Mesendoderm (in vitro differentiated cells): ENCODE measurements around the gene GOLGA6C.
"Not testable (repeated sequence)": the region's sequence is repeated elsewhere in the genome, so short reads cannot be mapped to it uniquely, and the experiment has no call there.

Source experiments
- DNase-seq: peaks from one replicate; pipeline ENCODE4 v3.0.0; 2013
- H2AK5ac ChIP-seq: 2 replicates; pipeline ENCODE4 v1.6.1; 2013; ENCODE audit warnings: low read length, inconsistent platforms
- H2BK120ac ChIP-seq: 2 replicates; pipeline ENCODE4 v1.6.1; 2013; ENCODE audit warnings: low read depth, mild to moderate bottlenecking, low read length, moderate library complexity, mixed read lengths
- H2BK15ac ChIP-seq: replicated peaks from 2 replicates; pipeline ENCODE4 v1.6.1; 2013; ENCODE audit warnings: low read depth, mild to moderate bottlenecking, moderate library complexity
- H2BK5ac ChIP-seq: 2 replicates; pipeline ENCODE4 v1.6.1; 2013; ENCODE audit warnings: low read length, inconsistent platforms
- H3K18ac ChIP-seq: 2 replicates; pipeline ENCODE4 v1.6.1; 2013; ENCODE audit warnings: mild to moderate bottlenecking, low read length, mixed read lengths
- H3K23ac ChIP-seq: one replicate; pipeline ENCODE4 v1.6.1; 2013; ENCODE audit warnings: low read length
- H3K27ac ChIP-seq: 2 replicates; pipeline ENCODE4 v1.5.1; 2013; ENCODE audit warnings: low read depth, mild to moderate bottlenecking, inconsistent platforms, low read length, moderate library complexity
- H3K27me3 ChIP-seq: 2 replicates; pipeline ENCODE4 v1.6.1; 2013; ENCODE audit warnings: low read length, control low read depth, mild to moderate bottlenecking, inconsistent platforms; ENCODE audit not compliant: insufficient read depth, poor library complexity
- H3K36me3 ChIP-seq: 2 replicates; pipeline ENCODE4 v1.6.1; 2013; ENCODE audit warnings: low read length, inconsistent platforms; ENCODE audit not compliant: control insufficient read depth, insufficient read depth
- H3K4ac ChIP-seq: one replicate; pipeline ENCODE4 v1.6.1; 2013; ENCODE audit warnings: low read depth, mild to moderate bottlenecking, low read length, moderate library complexity
- H3K4me1 ChIP-seq: 2 replicates; pipeline ENCODE4 v1.6.1; 2013; ENCODE audit warnings: low read depth, low read length, inconsistent platforms; ENCODE audit not compliant: control insufficient read depth
- H3K4me2 ChIP-seq: 2 replicates; pipeline ENCODE4 v1.6.1; 2013; ENCODE audit warnings: low read length
- H3K4me3 ChIP-seq: 2 replicates; pipeline ENCODE4 v1.5.1; 2013; ENCODE audit warnings: mild to moderate bottlenecking, low read length
- H3K56ac ChIP-seq: one replicate; pipeline ENCODE4 v1.6.1; 2013; ENCODE audit warnings: low read length
- H3K79me1 ChIP-seq: 2 replicates; pipeline ENCODE4 v1.6.1; 2013; ENCODE audit warnings: low read length, inconsistent platforms
- H3K79me2 ChIP-seq: 2 replicates; pipeline ENCODE4 v1.6.1; 2013; ENCODE audit warnings: mild to moderate bottlenecking, low read length; ENCODE audit not compliant: control insufficient read depth, insufficient read depth
- H3K9ac ChIP-seq: 2 replicates; pipeline ENCODE4 v1.6.1; 2013; ENCODE audit warnings: low read length, inconsistent platforms
- H4K5ac ChIP-seq: one replicate; pipeline ENCODE4 v1.6.1; 2013; ENCODE audit warnings: low read length
- H4K8ac ChIP-seq: one replicate; pipeline ENCODE4 v1.6.1; 2013; ENCODE audit warnings: low read depth, mild to moderate bottlenecking, control low read depth, low read length, moderate library complexity
- WGBS: extraction: QIAGEN DNeasy Blood & Tissue Kit; methylation state at CpG from one replicate; pipeline ENCODE4 v1.1.7; 2013; ENCODE audit warnings: low lambda C conversion rate, missing lambda C conversion rate; ENCODE audit not compliant: insufficient coverage; ENCODE audit errors: extremely low coverage; 5-methylcytosine and 5-hydroxymethylcytosine counted together

The GOLGA6C gene

DNA sequence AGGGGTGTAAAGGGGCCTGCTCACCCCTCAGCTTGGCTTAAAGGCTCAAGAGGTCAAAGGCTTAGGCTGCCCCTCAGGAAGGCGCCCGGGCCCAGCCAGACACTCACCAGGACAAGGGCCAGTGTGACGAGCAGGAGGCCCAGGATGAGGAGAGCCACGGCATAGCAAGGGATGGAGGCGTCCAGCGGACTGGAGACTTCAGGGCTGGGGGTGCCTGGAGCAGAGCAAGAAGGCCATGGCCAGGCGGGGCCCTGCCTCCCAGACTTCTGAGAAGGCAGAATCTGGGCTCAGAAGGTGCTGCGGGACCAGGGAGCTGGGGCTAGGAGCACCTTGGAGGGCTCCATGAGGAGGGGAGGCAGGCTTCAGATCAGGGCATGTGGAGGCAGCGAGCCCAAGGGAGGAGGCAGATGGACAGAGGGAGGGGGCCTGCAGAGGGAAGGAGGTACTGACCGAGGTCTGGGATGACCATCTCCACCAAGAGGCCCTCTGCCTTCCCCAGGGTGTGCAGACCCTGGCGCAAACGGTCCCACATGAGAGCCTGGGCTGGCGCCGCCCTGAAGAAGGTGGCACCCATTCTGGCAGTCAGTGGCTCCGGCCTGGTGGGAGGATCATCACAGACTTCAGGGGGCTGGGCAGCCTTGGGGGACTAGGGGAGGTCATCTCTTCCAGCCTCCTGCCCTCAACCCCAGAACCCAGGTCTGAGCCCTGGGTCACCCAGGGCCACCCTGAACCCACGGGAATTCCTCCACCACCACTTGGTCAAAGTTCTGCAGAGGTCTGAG, 32.0 kb upstream of the GOLGA6C start:
- Histone ChIP-seq H4K5ac (no peak overlapping the region), H2BK15ac (no peak overlapping the region), H3K23ac (no peak overlapping the region), H4K8ac (no peak overlapping the region), H2BK5ac (no peak overlapping the region), H3K79me1 (no peaks in the 10 kb centered on the region), H3K18ac (no peak overlapping the region), H3K79me2 (no peaks in the 10 kb centered on the region), H3K56ac (no peak overlapping the region), H3K36me3 (no peaks in the 10 kb centered on the region), H3K4ac (no peak overlapping the region), H3K4me1 (no peaks in the 10 kb centered on the region), H3K27ac (no peak overlapping the region), H3K9ac (no peak overlapping the region), H3K4me2 (no peak overlapping the region), H2AK5ac (no peak overlapping the region), H3K27me3 (no peaks in the 10 kb centered on the region), H2BK120ac (no peak overlapping the region), H3K4me3 (no peak overlapping the region)
- DNase-seq = no peak
- no CpG with 5 or more reads among the region's 16 CpGs for WGBS

DNA sequence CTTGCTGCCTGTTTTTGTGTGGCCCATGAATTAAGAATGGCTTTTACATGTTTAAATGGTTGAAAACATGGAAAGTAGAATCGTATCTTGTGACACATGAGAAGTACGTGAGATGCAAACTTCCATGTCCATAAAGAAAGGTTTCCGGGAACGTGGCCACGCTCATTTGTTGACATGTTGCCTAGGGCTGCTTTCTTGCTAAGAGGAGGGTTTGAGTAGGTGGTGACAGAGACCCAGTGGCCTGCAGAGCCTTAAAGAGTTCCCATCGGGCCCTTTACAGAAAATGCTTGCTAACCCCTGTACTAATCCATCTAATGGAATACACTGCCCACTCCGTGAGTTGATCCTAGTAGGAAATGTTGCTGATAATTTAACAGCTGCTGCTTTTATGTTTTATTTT, 31.0 kb upstream of the GOLGA6C start:
- not testable (repeated sequence) for H3K27me3 ChIP-seq, H2BK15ac ChIP-seq, H3K23ac ChIP-seq, H3K56ac ChIP-seq, DNase-seq, H3K18ac ChIP-seq, H2AK5ac ChIP-seq, H3K79me1 ChIP-seq, H3K4me2 ChIP-seq, H4K5ac ChIP-seq, H3K4ac ChIP-seq, H3K27ac ChIP-seq, H3K4me1 ChIP-seq, H2BK5ac ChIP-seq, H3K36me3 ChIP-seq, H3K79me2 ChIP-seq, H3K4me3 ChIP-seq, H3K9ac ChIP-seq, H2BK120ac ChIP-seq, H4K8ac ChIP-seq
- WGBS = no CpG with 5 or more reads among the region's 7 CpGs

DNA sequence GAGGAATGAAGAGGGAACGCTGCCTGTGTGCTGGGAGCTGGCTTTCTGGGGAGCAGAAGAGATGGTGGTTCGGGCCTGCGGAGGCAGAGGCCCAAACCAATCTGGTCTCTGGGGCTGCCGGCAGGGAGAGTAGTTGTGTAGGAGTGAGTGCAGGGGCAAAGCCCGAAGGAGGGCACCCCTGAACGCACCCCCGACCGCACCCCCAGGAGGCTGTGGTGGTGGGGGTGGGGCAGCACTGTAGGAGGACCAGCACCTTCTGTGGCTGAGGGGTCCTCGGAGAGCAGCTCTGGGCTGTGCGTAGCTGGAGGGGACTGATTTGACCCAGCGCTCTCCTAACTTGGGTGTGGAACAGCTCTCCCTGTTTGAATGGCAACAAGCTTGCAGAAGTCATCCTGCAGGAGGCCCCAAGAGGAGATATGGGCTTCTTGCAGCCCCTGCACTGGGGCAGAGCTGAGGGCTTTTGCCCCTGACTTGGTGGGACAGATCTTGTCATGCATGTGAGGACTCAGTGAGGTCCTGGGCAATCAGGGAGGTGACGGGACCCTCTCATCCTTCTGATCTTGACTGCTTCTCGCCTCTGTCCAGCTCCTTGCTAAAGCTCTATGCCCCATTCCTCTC, 30.4 kb upstream of the GOLGA6C start:
- H3K23ac ChIP-seq = no peak overlapping the region
- H3K27me3 ChIP-seq = no peaks in the 10 kb centered on the region
- H3K36me3 ChIP-seq = no peaks in the 10 kb centered on the region
- no peak overlapping the region for H3K9ac ChIP-seq
- H3K56ac ChIP-seq = no peak overlapping the region
- no peak overlapping the region for H2BK5ac ChIP-seq
- no peak overlapping the region for H3K4ac ChIP-seq
- WGBS = no CpG with 5 or more reads among the region's 13 CpGs
- no peak overlapping the region for H3K4me2 ChIP-seq
- H3K4me3 ChIP-seq = no peak overlapping the region
- no peaks in the 10 kb centered on the region for H3K4me1 ChIP-seq
- no peak overlapping the region for H4K8ac ChIP-seq
- no peak overlapping the region for H2BK15ac ChIP-seq
- DNase-seq = no peak
- no peak overlapping the region for H4K5ac ChIP-seq
- H3K79me1 ChIP-seq = no peaks in the 10 kb centered on the region
- H2BK120ac ChIP-seq = no peak overlapping the region
- no peak overlapping the region for H3K27ac ChIP-seq
- H3K18ac ChIP-seq = no peak overlapping the region
- no peak overlapping the region for H2AK5ac ChIP-seq
- no peaks in the 10 kb centered on the region for H3K79me2 ChIP-seq

DNA sequence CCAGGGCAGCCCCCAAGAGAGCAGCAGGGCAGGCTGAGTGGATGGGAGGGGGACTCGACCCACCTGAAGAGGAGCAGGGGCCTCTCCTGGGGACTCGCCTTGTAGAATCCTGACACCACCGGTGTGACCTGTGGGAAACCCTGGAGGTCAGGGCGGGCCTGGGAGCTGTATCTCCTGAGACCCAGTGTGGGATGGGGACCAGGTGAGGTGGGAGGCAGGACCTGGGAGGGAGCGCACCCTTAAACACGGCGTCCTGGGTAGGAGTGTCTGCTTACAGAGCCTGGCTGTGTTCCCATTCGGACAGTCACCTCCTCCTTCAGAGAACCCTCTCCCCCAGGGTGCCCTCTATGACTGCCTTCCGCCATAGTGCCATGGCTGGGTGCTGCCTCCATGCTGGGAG, 29.3 kb upstream of the GOLGA6C start:
- H3K18ac ChIP-seq = no peak overlapping the region
- H3K56ac ChIP-seq = no peak overlapping the region
- H3K79me1 ChIP-seq = no peaks in the 10 kb centered on the region
- H2BK120ac ChIP-seq = no peak overlapping the region
- H3K27ac ChIP-seq = no peak overlapping the region
- no peak overlapping the region for H2BK5ac ChIP-seq
- H3K4ac ChIP-seq = no peak overlapping the region
- no peaks in the 10 kb centered on the region for H3K27me3 ChIP-seq
- no peak overlapping the region for H3K9ac ChIP-seq
- H3K79me2 ChIP-seq = no peaks in the 10 kb centered on the region
- no CpG with 5 or more reads among the region's 9 CpGs for WGBS
- H3K4me2 ChIP-seq = no peak overlapping the region
- no peak overlapping the region for H3K4me3 ChIP-seq
- H2AK5ac ChIP-seq = no peak overlapping the region
- DNase-seq = no peak
- no peak overlapping the region for H3K23ac ChIP-seq
- H2BK15ac ChIP-seq = no peak overlapping the region
- H3K4me1 ChIP-seq = no peaks in the 10 kb centered on the region
- no peaks in the 10 kb centered on the region for H3K36me3 ChIP-seq
- H4K8ac ChIP-seq = no peak overlapping the region
- no peak overlapping the region for H4K5ac ChIP-seq

DNA sequence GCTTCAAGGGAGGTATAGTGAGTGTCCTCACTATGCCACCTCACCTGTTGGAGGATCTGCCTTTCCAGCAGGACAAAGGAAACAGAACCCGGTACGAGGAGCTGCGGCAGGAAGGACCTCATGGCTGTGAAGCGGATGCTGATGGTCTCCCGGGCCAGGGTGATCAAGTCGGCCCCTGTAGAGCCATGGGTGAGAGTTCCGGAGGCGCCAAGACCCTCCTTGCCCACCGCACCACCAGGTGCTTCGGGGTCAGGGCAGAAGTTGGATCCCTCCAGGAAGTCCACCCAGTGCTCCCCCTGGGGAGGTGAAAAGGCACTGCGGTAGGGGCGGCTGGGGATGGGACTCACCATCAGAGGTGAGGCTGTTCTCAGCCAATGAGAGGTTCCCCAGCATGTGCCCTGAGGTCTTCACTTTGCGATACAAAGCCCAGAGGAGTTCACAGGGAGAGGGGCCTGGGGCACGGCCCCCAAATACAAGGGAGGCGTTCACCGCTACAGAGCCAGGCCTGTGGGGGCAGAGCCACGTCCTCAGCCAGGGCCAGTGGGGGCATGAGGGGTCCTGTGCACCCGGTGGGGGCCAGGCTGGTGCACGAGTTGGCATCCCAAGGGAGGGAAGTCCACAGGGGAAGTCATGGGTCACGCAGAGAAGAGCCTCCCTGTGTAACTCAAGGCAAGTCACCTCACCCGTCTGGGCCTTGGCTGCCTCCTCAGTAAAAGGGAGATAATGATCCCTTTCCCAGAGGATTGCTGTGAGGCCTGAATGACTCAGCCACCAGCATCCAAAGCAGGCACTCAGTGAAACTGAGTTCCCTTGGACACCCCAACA, 28.7 kb upstream of the GOLGA6C start:
- Histone ChIP-seq H3K9ac (no peak overlapping the region), H3K79me1 (no peaks in the 10 kb centered on the region), H4K8ac (no peak overlapping the region), H3K4ac (no peak overlapping the region), H3K4me3 (no peak overlapping the region), H3K27ac (no peak overlapping the region), H2AK5ac (no peak overlapping the region), H3K23ac (no peak overlapping the region), H2BK15ac (no peak overlapping the region), H3K79me2 (no peaks in the 10 kb centered on the region), H3K56ac (no peak overlapping the region), H2BK5ac (no peak overlapping the region), H2BK120ac (no peak overlapping the region), H3K4me2 (no peak overlapping the region), H3K4me1 (no peaks in the 10 kb centered on the region), H3K27me3 (no peaks in the 10 kb centered on the region), H3K36me3 (no peaks in the 10 kb centered on the region), H3K18ac (no peak overlapping the region), H4K5ac (no peak overlapping the region)
- whole genome bisulfite sequencing = no CpG with 5 or more reads among the region's 21 CpGs
- no peak for DNase-seq
